GM18517 (cell line): ENCODE results near the gene TIAM1.

ENCODE experiments used
- ATAC-seq: cut with Tn5 transposase; IDR thresholded peaks from one replicate; pipeline ENCODE4 v1.9.1; 2021; ENCODE audit warnings: mild to moderate bottlenecking, moderate library complexity; ENCODE audit not compliant: unreplicated experiment

Gene TIAM1

GRCh38 chr21:31354604-31355443 lies 10.8 kb upstream of the TIAM1 start:
- ATAC-seq: no peak

DNA sequence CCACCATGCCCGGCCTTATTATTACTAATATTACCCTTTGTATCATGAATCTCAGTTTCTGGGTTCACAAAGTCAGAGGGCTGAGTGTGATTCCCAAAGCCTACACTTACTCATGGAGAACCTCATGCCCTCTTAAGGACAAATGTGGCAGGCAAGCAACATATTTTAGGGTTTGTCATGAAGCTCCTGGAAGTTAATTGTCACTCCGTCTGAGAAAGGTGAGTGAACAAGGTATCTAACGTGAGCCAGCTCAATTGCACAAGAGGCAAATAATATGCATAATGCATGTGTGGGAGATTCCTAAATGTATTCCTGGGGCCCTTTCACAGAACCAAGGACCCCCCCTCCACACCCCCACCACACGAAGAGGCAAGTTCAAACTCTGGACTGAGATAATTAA lies 10.1 kb upstream of the TIAM1 start:
- no peak for ATAC-seq

DNA sequence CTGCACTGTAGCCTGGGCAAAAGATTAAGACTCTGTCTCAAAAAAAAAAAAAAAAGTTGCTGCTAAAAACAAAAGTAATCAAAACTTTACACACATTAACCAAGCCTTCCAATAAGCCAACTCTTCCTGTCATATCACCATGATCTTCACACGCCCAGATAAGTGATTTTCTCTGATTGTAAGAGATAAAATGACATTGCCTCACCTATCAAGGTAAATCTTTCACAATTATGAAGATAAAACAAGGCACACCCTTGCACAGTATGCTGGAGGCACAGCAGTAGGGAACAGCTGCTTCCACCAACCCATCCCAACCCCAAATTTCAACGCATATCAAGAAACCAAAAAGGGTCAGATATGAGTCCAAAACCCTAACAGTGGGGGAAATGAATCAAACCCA lies 8.8 kb upstream of the TIAM1 start:
- ATAC-seq: no peak

DNA sequence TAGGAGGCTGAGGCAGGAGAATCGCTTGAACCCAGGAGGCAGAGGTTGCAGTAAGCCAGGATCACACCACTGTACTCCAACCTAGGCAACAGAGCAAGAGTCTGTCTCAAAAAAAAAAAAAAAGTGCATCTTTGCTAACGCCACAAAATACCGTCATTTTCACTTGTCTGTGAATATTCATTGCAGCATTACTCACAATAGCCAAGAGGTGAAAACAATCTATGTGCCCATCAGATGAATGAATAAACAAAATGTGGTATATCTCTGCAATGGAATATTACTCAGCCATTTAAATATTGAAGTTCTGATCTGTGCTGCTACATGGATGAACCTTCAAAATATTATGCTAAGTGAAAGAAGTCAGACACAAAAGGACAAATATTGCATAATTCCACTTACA lies 7.9 kb upstream of the TIAM1 start:
- no peak for ATAC-seq

- ATAC-seq: no peak
These were observed 7.4 kb upstream of the TIAM1 start for GRCh38 chr21:31351438-31351837.

GRCh38 chr21:31349208-31349607 lies 5.1 kb upstream of the TIAM1 start:
- no peak for ATAC-seq

- no peak for ATAC-seq
These were observed 4.1 kb upstream of the TIAM1 start for GRCh38 chr21:31348188-31348587.

DNA sequence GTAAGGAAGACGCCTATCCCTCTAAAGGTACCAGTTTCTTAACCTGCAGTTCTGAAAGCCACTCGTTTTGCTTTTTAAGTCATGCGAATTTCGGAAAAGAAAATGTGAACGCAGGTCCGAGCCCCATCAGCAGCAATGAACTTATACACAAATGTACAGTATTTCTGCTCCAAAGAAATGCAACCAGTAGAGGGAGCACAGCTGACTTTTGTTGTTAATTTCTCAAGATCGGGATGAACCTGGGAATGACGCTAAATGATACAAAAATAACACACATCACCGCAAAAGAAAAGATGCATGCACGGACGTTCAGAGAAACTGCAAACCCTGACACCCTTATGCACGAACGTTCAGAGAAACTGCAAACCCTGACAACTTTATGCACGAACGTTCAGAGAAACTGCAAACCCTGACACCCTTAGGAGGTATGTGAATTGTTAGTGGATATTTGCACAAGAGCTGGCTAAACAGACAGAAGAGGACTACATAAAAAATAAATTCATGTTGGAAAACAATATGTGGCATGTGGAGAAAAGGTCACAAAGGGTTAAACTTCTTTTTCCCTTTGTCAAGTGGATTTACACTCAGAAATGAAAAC lies 3.5 kb upstream of the TIAM1 start:
- ATAC-seq: no peak

DNA sequence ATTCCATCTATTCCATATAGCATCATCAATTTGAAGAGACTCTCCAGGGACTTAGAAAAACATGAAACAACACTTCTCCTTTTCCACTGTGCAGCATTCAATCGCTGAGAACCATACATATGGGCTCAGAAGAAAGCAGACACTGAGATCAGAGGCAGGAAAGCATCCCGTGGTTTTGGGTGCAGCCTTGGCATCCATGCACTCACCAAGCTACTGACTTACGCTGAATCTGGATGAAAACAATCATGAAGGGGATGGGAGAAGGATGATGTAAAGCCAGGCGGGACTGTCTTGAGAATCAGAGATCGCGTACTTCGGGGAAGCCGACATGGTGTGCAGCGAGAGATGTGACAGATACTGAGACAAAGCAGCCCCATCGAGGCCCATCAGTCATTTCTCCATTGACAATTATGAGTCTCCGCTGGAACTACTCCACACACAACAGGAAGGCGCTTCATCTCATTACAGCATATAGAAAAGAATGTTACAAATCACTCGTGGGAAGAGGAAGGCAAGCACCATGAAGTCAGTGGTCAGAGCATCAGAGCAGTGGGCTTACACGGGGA lies 2.3 kb upstream of the TIAM1 start:
- no peak for ATAC-seq

DNA sequence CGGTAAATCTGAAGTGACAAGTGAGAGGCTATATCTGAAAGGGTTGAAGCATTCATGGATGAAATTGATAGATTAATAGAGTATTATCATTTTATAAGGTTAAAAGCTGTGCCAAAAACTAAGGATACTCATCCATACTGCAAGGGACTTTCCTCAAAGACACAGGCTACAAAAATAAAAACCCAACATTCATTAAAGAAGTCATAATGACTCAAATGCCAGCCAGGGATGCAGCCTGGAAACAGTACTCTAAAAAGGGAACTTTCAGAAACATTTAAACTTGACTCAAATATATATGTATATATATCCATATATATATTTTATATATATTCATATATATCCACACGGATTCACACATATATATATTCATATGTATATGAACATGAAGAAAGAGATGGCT lies 1.1 kb upstream of the TIAM1 start:
- no peak for ATAC-seq

DNA sequence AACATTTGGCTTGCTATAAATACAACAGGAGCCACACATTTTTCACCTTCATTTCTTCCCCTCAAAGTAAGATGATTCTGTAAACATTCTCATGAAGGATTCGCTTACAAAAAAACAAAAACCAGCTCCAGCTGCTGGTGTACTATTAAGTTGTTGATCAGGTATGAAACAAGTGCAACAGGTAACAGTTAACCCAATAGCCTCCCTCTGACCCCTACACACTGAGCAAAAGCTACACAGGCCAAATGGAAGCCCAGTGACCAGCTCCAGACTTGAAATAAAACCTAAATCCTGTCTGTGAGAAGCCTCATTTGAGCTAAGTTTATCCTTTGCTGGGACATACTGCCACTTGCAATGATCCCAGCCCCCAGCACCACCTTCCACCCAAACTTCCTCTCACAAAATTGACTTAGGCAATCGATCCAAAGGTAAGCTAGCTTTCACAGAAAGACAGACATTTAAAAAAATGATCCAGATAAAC lies 991 bp downstream of the TIAM1 start:
- no peak for ATAC-seq

GRCh38 chr21:31342348-31342747 lies 1.7 kb downstream of the TIAM1 start:
- no peak for ATAC-seq

- ATAC-seq: no peak
These were observed 3.0 kb downstream of the TIAM1 start for GRCh38 chr21:31340942-31341487.

DNA sequence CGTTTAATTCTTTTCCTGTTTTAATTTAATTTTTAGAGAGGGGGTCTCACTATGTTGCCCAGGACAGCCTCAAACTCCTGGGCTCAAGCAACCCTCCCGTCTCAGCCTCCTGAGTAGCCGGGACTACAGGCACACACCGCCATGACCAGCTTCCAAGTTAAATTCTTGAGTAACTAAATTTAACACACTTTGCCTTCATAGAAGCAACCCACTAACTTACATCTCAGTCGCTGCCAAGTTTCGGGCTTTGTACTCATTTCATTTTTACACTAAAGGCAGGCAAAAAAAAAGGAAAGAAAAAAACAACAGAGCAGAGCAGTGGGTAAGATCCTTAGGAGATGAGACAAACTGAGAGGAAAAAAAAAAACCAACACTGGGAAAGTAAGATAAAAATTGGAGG lies 3.5 kb downstream of the TIAM1 start:
- no peak for ATAC-seq

GRCh38 chr21:31339721-31340120 lies 4.3 kb downstream of the TIAM1 start:
- ATAC-seq: no peak

DNA sequence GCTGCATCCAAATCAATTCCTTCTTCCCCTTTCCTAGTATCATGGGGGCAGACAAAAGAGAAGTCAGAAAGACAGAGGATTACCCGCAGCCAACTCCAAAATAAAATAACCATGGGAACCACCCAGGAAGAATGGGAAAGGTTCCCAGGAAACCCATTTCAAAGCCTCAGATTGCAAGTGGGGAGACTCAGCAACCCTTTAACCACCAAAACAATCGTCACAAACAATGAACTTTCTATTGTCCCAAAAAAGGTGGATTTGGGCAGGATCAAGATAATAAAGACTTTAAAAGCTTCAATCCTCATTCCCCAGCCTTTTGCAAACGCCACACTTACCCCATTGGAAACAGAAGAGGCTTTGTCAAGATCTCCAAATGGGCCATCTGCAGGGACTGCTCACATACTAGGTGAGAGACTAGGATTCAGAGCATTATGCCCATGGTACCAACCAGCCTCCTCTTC lies 5.1 kb downstream of the TIAM1 start:
- ATAC-seq: no peak

DNA sequence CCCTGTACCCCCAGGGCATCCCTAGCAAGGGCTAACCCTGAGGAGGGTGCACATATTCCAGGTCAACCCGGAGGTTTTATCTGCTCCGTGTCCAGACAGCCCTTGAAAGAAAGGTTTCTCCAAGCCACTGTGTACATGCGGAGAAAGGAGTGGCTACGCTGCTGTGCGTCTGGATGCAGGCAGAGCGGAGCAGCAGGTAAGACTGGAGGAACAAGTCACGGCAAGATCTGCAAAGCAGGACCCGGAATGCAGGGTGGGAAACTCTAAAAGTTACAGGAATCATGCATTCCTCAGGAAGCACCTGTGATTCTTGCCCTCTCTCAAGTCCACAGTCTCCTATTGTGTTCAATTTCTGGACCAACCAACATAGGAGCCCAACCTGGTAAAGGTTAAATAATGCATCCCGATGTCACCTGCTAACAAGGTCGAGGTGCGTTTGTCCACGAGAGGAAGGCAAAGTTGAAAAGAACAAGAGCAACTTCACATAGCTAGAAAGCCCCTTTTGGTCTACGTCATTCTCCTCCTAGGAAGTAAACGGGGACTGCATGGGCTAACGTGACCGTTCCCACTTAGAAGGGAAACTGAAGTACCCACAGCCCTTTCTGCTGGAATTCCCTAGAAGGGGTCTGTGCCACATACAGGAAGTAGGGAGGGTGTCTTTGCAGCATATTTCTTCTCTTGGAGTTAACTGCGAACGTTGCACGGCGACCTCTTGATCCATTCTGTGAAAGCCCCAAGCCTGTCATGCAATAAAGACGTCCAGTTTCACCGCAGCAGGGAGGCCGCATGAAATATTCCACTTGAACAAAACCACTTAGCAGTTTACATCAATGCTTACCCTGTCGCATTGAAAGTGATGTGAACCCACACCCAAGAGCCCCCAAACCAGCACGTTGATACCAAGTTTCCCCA lies 5.8 kb downstream of the TIAM1 start:
- no peak for ATAC-seq

GRCh38 chr21:31337086-31337485 lies 7.0 kb downstream of the TIAM1 start:
- ATAC-seq: no peak

DNA sequence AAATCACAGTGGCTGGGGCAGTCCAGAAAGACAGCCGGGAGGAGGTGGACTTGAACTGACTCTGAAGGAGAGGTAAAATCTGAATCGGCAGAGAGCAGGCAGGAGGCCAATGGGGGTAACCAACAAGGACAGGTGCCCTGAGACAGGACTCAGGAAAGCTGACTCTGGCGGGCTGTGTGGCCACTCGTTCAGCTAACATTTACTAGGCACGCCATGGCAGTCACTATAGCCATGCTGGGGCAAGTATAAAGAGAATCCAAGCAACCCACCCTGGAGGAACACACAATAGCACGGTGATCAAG lies 7.4 kb downstream of the TIAM1 start:
- no peak for ATAC-seq

DNA sequence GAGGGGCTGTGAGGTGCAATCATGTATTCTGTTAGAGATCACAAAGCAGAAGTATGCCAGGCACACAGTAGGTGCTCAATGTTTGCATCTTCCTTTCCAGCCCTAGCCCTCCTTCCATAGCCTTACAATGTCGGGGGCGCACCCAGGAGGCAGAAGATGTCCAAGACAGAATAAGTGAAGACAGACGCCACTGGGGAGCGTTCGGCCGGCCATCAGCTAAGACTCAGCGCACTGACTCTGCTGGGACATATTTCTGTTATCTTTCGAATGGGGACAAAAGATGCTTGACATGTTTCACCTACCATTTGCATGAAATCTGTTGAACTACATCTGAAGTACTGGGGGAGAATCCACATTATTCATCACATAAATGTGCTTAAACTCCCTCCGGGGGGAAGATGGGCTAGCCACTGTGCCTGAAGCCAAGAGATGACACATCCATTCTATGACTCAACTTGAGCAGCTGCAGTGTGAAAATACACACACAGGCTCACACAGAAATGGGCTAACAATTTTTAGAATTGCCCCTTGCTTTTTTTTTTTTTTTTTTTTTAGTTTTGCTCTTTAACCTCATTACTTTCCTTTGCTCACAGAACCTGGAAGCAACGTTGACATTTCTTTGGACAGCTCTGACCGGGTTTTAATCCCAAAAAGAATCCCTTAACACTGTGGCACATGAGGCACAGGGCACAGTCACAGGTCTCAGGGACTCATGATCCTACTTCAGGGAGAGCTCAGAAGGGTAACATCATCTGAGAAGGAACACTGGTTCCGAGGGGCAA lies 7.9 kb downstream of the TIAM1 start:
- ATAC-seq: no peak
